Activated effector memory CD4-positive, alpha-beta T cell treated with anti-CD3 and anti-CD28 coated beads, Interleukin-2, amount 50 U/mL, for 16 hours (primary cell): ENCODE data around the gene ANP32B.
"Not testable (repeated sequence)": the region's sequence is repeated elsewhere in the genome, so short reads cannot be mapped to it uniquely, and the experiment has no call there.

Source experiments
- DNase-seq: peaks from one replicate; pipeline ENCODE4 v3.0.0-alpha.2; 2020

The ANP32B gene

DNA sequence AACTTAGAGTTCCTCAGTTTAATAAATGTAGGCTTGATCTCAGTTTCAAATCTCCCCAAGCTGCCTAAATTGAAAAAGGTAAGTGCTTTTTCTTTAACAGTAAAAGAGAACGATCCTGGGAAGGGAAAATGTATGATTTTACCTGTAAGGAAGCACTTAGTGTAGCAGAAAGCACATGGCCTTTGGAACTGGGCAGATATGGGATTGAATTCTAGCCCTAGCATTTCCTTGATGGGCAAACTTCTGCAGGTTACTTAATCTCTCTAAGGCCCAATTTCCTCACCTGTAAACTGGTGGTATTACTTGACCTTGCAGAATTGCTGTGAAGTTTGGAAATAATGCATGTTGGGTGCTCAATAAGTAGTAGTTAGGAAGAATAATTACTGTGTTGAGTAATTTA, 11.6 kb downstream of the ANP32B start:
- no peak for DNase-seq

DNA sequence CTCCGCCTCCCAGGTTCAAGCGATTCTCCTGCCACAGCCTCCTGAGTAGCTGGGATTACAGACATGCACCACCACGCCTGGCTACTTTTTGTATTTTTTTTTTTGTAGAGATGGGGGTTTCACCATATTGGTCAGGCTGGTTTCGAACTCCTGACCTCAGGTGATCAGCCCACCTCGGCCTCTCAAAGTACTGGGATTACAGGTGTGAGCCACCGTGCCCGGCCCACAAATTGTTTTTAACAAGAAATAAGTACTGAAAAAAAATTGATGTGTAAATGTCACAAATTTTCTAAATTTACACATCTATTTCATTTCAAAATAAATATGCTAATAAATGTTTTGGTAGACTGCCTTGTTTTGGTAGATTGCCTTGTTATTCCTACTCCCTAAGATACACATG, 13.5 kb downstream of the ANP32B start:
- DNase-seq: not testable (repeated sequence)

DNA sequence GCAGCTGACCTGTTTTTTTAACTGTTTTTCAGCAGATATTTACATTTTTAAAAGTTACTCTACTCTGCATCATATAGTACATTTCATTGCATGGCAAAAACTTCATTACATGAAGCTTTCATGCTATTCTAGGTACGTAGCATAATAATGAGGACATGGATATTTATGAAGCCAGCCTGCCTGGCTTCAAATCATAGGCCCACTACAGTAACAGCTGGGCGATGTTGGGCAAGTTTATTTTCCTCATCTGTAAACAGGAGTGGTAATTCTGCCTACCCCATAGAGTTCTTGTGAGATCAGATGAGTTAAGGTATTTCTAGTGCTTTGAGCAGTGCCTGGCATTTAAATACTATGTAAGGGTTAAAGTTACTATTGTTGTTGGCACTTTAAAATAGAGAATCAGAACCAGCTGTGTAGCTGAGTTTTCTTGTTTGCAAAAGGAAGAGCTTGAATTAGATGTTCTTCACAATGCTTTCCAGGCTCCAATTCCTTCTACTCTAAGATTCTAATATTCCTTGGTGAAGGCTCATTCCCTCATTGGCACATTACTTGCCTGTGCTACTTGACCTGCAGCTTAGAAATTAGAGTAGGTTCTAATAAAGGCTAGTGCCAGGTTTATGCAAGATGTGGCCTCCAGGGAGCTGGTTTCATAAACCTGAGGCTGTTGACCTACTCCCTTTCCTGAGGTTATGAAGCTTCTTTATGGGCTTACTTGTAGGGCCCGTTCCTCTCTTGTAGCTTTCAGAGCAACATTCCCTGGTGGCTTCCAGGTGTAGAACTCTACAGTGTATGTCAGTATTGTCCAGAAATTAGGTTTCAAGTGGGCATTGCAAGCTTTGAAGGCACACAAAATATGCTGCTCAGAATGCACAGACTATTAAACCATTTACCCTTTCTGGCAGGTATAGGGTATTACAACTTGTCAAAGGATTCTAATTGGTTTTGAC, 14.5 kb downstream of the ANP32B start:
- DNase-seq: no peak

DNA sequence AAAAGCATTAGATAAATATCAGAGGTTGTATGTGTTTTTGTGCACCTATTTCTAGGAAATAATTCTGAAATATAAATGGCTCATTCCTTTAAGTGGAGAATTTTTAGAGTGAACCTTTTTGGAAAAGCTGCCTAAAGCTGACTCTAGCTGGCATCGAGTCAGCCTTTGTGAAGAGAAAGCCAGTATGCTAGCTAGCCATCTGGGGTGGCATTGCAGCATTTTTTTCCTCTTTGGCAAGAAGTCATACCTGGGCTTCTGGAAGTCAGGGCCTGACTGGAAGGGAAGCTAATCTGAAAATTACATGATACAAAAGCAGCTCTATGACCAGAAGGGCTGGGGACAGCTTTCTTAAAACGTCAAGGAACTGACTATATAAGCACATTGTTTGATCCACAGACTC, 19.7 kb downstream of the ANP32B start:
- no peak for DNase-seq

DNA sequence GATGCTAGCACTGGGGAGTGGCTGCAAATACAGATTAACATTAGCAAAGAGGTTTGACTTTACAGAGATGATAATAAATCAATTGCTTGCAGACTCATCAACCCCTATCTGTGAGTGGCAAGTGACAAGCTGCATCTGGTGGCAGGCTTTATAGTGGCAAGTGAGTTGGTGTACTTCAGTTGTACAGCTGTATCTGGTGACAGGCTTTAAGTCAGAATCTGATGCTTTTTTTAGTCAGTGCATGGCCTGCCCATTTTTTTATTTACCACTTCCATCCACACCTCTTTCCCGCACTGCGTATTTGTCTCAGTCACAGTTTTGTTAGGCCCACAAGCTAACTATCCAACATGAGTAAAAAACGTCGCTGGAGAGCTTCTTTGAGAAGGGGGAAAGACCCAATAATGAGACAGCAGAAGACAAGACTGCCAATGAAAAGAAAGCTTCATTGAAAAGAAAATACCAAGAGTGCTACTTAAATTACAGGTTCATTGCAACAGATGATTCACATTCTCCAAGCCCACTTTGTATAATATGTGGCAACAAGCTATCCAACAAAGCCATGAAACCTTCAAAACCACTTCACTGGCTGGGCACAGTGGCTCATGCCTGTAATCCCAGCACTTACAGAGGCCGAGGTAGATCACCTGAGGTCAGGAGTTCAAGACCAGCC, 23.1 kb downstream of the ANP32B start:
- DNase-seq: no peak

DNA sequence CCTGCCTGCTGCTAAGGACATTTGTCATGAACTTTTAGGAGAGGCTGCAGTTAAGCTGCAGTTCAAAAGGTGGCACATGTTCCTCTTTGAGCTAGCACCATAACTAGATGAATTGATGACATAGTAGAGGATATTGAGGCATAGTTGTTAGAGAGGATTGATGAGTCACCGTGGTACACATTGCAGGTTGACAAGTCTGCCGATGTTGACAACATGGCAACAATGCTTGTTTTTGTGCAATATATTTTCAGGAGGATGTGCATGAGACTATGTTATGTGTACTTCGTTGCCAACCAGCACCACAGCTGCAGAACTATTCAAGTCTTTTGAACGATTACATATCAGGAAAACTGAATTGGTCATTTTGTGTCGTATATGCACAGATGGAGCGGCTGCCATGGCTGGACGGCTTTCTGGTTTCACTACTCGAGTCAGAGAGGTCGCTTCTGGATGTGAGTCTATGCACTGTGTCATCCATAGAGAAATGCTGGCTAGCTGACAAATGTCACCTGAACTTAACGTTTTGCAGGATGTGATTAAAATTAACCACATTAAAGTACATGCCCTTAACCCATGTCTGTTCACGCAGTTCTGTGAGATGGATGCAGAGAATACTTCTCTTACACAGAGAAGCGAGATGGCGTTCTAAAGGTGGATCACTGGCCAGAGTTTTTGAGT, 24.2 kb downstream of the ANP32B start:
- no peak for DNase-seq

DNA sequence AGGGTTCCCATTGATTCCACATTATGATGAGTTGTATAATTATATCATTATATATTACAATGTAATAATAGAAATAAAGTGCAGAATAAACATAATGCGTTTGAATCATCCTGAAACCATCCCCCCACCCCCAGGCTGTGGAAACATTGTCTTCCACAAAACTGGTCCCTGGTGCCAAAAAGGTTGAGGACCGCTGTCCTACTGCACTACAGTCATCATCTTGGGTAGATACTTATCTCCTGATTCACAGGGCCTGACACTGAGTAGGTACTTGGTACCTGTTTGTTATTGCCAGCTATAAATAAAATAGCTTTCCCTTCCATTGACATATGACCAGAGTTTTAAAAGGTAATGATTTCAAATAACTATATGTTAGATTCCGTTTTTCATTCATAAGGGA, 25.6 kb downstream of the ANP32B start:
- no peak for DNase-seq

DNA sequence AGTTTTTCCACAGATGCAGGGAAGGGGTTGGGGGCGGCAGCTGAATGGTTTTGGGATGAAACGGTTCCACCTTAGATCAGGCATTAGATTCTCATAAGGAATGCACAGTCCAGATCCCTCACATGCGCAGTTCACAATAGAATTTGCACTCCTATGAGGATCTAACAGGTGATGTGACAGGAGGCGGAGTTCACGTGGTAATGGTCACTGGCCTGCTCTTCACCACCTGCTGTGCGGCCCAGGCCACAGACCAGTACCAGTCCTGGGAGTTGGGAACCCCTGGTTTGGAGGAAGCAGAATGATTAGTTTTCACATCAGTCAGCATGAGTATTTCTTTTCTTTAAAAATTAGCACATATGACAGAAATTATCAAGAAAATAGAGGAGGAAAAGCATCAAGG, 26.3 kb downstream of the ANP32B start:
- DNase-seq: no peak

DNA sequence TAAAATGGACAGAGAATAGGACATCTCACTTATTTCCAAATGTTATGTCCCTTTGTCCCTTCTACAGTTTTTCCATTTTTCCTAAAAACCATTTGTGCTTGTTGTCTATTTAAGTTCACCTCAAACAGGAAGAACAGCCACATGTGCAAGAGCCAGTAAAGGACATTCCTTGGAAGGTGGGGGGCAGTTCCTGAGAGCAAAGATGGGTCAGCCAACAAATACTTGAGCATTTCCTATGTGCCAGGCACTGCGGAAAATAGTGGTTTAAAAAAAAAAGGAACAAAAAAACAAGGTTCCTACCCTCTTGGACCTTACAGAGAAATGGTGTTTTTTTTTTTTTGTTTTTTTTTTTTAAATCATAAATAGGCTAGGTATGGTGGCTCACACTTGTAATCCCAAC, 26.8 kb downstream of the ANP32B start:
- no peak for DNase-seq

DNA sequence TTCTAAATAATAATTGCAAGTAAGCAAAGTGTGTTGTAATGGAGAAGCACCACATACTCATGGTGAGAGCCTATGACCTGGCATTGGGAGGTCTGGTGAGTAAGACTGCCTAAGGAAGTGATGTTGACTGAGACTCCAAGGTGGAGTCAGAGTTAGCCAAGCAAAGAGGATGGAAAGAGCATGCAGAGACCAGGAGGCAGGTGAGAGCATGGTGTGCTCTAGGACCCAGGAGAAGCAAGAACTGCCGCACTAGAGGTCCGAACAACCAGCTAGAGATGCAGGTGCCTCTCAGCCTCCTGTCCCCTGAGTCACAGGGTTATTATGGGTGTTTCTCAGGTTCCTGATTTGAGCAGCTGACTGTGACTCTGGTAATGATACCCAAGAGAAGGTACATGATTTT, 27.3 kb downstream of the ANP32B start:
- no peak for DNase-seq

DNA sequence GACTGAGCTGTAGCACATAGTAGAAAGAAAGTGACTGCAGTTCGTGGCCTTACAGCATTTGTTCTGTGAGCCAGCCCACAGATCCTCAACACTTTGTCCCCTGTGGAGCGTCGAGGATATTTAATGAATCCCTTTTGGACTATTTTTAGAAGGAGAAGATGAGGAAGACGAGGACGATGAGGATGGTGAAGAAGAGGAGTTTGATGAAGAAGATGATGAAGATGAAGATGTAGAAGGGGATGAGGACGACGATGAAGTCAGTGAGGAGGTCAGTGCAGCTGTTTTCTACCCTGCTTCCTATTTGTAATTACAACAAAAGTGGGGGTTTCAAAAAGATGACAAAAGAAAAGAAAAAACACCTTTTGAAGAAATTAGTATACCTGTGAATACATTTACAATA, 28.0 kb downstream of the ANP32B start:
- no peak for DNase-seq

DNA sequence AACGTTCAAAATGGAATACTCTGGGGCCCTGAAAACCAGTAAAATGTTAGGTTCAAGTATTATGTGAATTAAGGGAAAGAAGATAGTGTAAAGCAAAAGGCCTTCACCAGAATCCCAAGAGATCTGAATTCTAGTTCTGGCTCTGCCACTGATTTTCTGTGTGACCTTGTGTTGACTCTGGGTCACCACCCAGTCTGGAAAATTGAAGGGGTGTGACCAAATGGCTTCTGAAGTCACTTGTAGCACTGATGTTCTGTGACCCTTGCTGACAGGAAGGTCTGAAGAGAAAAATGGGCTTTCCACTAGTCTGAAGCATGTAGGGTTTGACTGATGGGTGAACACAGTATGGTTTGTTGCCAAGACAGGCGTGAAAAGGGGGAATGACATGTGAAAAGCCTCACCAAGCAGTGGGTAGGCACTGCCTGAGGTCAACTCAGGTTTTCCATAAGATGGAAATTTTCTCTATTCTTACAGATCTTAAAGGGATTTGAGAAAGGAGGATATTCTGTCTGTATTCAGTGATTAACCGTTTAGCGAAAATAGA, 33.1 kb downstream of the ANP32B start:
- no peak for DNase-seq

DNA sequence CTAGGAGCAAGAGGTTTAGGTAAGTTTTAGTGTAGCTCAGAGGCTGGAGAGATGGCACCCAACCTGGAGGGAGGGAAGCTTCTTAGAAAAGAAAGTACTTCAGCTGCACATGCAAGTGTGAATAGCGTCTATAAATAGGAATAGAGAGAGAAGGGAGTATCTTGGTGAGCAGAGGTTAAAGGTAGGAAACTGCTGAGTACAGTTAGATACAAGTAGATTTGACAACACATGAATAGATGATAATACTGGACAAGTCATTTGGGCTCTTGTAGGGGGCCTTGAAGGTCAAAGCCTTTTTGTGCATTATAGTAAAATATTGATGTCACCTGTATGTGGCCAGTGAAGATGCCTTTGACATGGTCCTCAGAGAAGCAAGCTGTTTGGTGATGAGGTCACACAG, 34.2 kb downstream of the ANP32B start:
- no peak for DNase-seq

DNA sequence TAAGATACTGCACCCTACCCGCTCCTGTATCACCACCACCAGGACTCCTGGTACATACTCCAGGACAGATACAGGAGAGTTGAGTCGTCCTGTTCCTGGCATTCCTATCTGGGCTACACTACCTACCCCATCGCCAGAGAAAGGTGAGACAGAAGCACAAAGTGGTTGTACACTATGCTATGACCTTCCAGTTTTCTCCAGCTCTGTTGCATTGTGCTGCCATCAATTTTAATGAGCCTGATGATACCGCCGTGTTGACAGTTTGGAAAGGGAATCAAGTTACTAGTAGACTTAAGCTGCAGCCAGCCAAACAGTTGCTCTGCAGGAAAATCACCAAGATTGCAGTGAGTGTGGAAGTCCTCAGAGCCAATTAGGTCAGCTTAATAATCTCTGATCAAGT, 35.2 kb downstream of the ANP32B start:
- no peak for DNase-seq

DNA sequence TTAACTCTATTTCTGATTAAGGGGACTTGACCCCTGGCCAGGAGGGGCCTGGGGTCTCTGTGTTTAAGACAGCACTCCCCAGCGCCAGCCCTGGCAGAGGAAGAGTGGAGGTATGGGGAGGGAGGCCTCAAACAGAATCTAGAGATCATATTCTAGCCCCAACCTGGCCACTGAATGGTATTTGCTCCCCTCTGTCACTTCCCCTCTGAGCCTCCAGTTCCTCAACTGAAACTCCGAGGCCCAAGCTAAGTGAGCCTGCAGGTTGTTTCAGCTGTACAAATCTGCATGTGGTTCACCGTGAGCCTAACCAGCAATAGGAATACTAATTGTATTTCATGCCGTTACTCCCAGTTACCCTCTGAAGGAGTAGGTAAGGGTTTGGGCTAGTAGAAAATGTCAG, 36.0 kb downstream of the ANP32B start:
- DNase-seq: no peak

DNA sequence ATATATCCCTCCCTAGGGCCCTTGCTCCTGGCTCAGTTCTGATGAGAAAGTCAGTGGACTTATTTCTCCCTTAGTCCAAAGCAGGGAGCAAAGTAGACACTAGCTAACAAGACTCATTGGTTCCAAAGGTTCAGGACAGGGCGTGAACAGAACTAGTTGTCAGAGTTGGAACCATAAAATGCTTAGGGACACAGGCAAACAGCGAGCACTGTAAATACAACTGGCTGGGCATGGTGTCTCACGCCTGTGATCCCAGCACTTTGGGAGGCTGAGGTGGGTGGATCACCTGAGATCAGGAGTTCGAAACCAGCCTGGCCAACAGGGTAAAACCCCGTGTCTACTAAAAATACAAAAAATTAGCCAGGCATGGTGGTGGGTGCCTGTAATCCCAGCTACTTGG, 36.7 kb downstream of the ANP32B start:
- DNase-seq: not testable (repeated sequence)

DNA sequence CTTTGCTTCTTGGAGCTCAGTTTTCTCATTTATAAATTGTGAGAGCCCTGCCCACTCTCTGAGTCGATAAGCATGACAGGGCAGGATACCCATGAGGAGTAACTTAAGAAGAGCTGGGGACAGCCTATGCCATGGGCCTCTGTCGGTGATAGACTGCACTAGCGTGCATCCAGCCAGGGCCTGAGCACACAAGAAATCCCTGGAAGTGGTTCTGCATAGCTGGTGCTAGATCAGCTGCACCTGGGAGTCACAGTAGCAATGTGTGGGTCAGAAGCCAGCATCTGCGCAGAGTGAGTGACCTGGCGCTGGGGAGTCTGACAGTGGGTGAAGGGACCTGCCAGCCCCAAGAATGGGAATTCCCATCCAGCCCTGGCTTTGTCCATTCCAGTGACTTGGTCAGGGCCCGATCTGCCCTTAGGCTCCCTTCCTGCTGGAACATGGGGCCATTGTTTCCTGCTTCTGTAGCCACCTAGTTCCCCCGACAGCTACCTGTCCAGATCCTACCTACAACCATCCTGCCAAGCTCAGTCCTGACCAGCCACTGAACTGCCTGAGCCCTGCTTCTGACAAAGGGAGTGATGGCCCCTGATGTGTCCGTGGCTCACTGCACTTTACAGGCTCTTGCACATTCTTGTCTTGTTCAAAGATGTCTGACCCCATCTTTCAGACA, 37.5 kb downstream of the ANP32B start:
- no peak for DNase-seq

DNA sequence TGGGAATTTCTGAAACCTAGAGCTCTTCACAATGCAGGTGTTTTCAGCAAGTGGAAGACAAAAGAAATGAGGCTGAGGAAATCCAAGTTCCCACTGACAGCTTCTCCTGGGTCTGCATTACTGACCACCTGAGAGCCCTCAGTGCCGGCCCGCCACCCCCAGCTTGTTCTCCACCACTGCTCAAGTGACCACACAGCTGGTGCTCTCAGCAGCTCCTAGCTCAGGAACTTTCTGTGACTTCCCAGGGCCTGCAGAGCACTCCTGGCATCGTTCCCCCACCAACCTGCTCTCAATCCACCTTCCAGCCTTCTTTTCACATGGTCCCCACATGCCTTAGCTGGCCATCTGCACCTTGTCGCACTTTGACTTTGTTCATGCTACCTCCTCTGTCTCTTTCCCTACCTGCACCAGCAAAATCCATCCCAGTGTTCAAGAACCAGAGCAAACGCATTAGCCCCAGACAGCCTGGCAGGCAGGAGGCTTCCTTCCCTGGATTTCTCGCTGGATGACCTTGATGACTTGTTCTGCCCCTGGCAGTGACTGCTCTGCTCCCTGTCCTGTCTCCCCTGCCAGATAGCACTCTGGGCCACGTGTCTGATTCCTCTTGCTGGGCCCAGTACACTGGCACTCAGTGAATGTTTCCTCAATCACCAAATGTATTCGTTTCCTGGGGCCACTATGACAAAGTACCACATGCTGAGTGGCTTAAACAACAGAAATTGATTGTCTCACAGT, 38.3 kb downstream of the ANP32B start:
- no peak for DNase-seq

DNA sequence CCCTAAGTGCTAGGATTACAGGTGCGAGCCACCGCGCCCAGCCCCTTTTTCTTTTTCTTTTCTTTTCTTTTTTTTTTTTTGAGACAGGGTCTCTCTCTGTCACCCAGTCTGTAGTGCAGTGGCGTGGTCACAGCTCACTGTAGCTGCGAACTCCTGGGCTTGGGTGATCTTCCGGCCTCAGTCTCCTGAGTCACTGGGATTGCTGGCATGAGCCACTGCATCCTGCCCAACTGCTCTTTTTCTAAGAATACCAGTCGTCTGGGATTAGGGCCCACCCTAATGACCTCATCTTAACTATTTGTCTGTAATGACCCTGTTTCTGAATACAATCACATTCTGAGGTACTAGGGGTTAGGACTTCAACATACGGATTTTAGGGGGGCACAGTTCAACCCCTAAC, 39.3 kb downstream of the ANP32B start:
- no peak for DNase-seq

DNA sequence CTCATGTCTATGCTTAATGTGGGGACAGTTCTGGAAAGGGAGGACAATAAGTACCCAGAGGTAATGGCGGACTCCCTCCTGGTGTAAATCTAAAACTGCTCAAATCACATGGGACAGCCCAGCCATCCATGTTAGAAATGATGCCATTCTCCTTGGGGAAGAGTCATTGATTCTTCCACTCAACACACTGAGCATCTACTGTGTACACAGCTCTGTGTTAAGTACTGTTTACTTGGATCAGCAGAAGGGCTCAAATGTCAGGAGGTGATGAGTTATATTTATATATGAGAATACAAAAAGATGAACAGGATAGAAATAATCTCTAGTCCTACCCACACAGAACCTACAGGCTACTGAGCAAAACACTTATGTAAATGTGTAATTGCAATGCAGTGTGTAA, 41.6 kb downstream of the ANP32B start:
- DNase-seq: no peak

DNA sequence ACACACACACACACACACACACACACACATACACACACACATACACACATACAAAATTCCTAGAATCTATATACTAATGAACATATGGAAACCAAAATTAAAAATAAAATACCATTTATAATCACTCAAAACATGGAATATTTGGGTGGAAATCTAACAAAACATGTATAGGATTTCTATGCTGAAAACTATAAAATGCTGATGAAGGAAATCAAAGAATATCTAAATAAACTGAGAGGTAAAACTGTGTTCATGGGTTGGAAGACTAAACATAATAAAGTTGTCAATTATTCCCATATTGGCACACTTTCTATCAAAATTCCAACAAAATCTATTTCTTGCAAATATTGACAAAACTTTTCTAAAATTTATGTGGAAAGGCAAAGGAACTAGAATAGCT, 48.0 kb downstream of the ANP32B start:
- no peak for DNase-seq

DNA sequence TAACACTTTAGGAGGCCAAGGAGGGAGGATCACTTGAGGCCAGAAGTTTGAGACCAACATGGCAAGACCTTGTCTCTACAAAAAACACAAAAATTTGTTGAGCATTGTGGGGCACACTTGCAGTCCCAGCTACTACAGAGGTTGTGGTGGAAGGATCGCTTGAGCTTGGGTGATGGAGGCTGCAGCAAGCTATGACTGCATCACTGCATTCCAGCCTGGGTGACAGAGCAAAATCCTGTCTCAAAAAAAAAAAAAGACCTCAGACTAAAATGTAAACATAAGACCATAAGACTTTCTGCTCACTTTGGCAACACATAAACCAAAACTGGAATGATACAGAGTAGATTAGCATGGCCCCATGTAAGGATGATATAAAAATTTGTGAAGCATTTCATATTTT, 48.8 kb downstream of the ANP32B start:
- DNase-seq: no peak
